ENCODE measurements around the gene KRTAP3-3.
"Not testable (repeated sequence)": the region's sequence is repeated elsewhere in the genome, so short reads cannot be mapped to it uniquely, and the experiment has no call there.

The KRTAP3-3 gene

DNA sequence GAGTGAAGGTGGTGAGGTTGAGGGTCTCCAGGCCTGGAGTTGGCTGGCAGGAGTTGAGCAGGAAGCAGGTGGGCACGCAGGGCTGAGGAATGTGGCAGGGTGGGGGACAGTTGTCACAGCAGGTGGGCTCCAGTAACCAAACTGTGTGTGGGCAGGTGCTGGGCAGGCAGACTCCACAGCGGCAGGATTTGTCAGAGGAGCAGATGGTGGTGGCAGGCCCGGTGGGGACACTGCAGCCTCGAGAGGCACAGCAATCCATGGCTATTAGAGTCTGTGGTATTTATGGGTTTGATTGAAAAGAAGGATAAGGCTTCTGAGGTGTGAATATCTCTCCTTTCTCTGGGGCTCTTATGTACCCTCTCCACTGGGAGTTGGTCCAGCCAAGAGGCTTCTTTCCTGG is at the start of gene KRTAP3-3:
Gene KRTAP3-3 (minus strand): TSS at position 326 of the 400 bp plus-strand sequence. CDS start 67 bp downstream, at position 259.
- DNase-seq: peak; percentile 81 to 90

DNA sequence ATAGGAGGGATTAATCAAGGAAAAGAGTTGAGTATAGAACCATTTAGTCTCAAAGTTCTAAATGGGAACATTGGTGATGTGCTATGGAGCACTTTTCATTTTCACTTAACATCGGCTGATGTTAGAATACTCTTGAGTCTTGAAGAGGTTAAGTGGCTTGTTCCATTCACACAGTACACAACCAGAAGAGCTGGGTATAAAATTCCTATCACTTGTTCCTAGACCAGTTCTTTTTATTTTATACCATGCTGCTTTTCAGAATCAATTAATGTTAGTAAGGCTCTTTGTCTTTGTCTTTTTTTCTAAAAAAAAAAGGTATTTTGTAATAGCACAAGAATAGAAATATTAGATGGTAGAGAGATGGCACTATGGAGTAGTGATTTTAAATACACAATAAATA is 49.0 kb upstream of the KRTAP3-3 start:
- DNase-seq: no peak

DNA sequence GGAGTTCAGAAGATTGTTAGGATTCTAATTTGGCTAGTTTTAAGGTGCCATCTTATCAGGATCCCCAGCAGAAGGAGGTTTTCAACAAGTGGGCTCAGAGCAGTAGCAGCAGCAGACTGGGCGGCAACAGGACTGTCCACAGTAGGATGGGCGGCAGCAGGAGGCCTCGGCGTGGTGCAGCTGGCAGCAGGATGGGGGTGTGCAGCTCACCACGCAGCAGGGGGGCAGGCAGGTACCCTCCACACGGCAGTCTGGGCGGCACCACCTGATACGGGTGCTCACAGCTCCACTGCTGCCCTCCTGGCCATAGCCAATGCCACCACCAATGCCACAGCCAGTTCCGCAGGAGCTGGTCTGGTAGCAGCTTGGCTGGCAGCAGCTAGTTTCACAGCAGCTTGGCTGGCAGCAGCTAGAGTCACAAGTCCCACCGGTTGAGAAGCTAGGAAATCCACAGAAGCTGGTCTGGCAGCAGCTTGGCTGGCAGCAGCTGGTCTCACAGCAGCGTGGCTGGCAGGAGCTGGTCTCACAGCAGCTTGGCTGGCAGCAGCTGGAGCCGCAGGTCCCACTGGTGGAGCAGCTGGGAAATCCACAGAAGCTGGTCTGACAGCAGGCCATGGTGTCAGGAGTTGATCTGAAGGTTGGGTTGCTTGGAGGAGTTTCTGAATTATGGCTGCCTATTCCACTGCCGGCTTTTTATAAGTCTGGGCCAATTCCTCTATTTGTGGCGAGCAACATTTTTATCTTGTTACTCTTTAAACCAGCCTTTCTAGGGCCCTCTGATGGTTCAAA is 47.0 kb upstream of the KRTAP3-3 start, which contains the start of gene KRTAP1-1:
Gene KRTAP1-1 (minus strand): TSS at position 668 of the 789 bp plus-strand sequence. CDS start 53 bp downstream, at position 615.
- not testable (repeated sequence) for DNase-seq

DNA sequence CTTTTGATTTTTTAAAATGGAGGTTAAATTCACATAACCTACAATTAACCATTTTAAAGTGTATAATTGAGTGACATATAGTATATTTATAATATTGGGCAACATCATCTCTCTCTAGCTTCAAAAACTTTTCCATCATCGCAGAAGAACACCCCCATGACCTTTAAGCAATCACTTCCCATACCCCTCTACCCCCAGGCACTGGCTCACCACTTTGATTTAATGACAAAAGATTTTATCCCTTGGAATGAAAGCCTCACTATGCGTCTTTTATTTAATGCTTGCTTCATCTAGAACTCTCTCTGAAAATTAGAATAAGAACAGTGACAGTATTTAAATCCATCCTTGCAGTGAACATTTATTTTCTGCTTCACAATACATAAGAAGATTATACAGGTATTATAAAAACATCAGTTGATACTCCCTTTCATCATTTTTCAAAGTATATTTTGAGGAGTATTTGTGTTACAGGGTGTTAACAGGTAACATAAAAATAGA is 43.9 kb upstream of the KRTAP3-3 start:
- no peak for DNase-seq

DNA sequence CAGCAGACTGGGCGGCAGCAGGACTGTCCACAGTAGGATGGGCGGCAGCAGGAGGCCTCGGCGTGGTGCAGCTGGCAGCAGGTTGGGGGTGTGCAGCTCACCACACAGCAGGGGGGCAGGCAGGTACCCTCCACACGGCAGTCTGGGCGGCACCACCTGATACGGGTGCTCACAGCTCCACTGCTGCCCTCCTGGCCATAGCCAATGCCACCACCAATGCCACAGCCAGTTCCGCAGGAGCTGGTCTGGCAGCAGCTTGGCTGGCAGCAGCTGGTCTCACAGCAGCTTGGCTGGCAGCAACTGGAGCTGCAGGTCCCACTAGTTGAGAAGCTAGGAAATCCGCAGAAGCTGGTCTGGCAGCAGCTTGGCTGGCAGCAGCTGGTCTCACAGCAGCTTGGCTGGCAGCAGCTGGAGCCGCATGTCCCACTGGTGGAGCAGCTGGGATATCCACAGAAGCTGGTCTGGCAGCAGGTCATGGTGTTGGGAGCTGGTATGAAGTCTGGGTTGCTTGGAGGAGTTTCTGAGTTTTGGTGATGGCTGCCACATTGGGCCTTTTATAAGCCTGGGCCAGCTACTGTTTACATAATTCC is 40.5 kb upstream of the KRTAP3-3 start, which contains the start of gene KRTAP1-3:
Gene KRTAP1-3 (minus strand): TSS at position 529 of the 590 bp plus-strand sequence. CDS start 53 bp downstream, at position 476.
- DNase-seq: peak; percentile 6 to 20

DNA sequence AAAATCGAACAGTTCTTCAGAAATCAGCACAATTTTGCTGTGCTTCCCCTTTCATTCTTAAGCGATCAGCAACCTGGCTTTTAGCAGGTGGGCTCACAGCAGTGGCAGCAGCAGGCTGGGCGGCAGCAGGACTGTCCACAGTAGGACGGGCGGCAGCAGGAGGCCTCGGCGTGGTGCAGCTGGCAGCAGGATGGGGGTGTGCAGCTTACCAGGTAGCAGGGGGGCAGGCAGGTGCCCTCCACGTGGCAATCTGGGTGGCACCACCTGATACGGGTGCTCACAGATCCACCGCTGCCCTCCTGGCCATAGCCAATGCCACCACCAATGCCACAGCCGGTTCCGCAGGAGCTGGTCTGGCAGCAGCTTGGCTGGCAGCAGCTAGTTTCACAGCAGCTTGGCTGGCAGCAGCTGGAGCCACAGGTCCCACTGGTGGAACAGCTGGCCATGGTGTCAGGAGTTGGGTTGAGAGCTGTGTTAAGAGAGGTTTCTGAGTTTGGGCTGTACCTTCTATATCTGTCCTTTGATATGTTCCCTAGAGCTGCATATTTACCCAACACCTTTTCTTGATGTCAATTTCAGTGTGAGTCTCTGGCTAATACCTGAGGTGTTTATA is 35.8 kb upstream of the KRTAP3-3 start, which contains the start of gene KRTAP1-4:
Gene KRTAP1-4 (minus strand): TSS at position 563 of the 613 bp plus-strand sequence. CDS start 117 bp downstream, at position 446.
- no peak for DNase-seq

DNA sequence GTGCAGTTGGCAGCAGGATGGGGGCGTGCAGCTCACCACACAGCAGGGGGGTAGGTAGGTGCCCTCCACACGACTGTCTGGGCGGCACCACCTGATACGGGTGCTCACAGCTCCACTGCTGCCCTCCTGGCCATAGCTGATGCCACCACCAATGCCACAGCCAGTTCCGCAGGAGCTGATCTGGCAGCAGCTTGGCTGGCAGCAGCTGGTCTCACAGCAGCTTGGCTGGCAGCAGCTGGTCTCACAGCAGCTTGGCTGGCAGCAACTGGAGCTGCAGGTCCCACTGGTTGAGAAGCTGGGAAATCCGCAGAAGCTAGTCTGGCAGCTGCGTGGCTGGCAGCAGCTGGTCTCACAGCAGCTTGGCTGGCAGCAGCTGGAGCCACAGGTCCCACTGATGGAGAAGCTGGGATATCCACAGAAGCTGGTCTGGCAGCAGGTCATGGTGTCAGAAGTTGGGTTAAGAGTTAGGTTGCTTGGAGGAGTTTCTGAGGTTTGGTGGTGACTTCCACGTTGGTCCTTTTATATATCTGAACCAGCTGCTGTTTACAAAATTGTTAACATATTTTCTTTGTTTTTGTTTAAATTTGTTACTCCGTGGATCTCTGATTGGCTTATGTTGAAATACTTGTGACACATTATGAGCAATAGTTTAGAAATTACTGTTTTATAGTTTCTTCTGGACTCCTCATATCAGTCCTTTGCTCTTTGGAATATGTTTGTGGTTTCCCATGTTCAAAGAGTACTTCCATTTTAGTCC is 32.9 kb upstream of the KRTAP3-3 start, which contains the start of gene KRTAP1-5:
Gene KRTAP1-5 (minus strand): TSS at position 494 of the 757 bp plus-strand sequence. CDS start 53 bp downstream, at position 441.
- DNase-seq: no peak

DNA sequence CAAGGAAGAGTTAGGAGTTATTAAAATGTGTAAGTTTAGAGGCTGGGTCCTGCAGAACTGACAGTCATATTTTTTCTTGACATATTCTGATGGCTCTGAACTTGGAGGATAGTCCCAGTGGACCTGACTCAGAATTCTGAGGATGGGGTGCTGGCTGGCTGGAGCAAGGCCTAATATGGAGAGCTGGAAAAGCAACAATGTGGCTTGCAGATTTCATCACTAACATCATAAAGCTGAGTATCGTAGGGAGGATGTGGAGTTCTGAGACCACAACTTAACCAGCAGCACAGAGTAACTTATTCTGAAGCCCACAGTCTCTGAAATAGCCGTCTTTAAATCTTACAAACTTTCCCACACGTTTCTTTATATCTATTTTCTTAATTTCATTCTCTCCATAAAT is 30.7 kb upstream of the KRTAP3-3 start:
- DNase-seq: no peak

DNA sequence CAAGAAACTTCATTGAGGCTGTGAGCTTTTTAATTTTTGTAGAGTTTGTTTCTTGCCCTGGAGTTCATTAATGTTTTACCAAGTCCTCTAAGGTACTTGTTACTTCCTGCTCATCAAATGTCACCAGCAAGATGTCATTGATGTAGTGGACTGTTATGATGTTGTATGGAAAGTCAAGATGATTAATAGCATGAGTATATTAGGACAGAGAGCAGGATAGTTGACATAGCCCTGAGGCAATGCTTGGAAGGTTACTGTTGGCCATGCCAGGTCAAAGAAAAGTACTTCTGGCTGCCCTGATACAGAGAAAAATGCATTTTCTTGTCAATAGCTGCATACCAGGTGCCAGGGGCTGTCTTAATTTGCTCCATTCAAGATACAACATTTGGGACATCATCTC is 26.4 kb upstream of the KRTAP3-3 start:
- DNase-seq: no peak

DNA sequence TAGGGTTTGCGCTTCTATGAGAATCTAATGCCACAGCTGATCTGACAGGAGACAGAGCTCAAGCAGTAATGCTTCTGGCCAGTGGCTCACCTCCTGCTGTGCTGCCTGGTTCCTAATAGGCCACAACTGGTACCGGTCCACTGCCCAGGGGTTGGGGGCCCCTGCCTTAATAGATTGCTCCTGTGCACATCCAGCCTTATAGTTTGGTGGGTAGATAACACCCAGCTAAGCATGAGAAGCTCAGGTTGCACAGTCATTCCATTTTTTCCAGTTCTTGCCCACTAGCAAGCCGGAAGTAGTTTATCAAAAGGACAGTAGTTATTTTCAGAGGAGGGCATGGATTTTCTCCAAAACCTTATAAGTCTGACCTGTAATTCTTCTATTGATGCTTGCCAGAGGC is 25.5 kb upstream of the KRTAP3-3 start:
- DNase-seq: no peak

DNA sequence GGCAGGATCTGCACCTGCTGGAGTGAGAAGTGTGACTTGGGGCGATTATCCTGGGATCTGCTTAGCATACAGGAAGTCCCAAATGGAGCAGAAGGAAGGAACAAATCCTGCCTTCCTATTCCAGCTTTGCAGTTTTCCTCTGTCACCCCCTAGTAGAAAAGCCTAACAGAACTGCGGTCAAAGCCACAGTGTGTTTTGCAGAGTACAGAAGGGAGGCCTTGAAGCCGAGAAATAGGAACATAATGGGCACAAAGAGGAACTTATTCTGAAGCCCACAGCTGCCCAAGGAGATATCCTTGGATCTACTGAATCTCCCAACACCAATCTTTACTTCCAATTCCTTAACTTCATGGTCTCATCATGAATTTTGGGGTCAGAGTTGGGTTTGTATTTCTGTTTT is 24.6 kb upstream of the KRTAP3-3 start:
- DNase-seq: no peak

DNA sequence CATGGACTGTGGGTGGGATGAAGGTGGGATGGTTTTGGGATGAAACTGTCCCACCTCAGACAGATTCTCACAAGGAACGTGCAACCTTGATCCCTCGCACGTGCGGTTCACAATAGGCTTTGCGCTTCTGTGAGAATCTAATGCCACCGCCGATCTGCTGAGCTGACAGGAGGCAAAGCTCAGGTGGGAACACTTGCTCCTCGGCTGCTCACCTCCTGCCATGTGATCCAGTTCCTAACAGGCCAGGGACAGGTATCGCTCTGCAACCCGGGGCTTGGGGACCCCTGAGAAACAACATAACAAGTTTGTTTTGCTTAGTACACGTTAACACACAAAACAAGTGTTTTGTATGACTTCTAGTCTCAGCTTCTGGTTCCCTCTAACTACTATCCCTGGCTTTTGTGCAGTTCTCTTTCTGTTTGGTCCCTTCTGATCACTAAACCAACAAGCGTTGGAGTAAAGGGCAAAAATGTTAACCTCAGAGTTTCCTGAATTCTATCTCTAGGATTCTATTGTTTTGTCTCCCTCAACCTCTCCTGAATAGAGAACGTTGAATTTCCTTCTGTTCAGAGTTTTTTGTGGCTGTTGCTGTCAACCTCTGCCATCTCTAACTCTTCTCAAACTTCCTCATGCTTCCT is 22.7 kb upstream of the KRTAP3-3 start:
- DNase-seq: no peak

DNA sequence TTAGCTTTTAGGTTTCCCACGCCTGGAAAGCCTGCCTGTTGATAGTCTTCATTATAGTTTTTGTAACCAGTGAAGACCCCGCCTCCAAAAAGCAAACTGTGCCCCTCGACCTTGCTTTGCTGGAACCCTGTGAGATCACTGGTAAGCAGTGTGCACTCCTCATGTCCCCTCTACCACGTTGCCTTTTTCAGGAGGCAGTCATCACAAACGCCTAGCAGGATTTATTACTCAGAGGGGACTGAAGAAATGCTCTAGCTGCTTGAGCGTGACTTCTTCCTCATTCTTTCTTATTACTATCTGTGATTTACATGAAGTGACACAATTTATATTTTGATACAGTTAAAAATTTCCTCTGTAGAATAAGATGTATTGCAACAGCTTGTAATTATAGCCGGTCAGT is 21.5 kb upstream of the KRTAP3-3 start:
- no peak for DNase-seq

DNA sequence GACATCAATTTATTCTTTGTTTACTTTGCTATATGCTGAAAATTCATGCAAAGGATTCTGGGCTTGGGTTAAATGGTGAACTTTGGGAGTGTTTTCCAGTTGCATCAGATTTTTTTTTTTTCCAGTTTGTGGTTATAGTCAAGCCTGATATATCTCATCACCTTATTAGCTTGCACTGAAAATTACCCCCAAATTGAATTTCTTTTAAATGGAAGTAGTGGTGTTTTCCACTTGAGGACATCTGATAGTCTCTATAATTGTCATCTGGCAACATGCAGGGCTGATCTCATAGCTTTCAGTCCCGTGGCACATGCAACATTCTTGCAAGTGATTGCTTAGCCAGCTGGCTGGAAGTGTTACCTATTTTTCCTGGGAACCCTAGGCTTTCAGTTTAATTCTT is 19.6 kb upstream of the KRTAP3-3 start:
- no peak for DNase-seq

DNA sequence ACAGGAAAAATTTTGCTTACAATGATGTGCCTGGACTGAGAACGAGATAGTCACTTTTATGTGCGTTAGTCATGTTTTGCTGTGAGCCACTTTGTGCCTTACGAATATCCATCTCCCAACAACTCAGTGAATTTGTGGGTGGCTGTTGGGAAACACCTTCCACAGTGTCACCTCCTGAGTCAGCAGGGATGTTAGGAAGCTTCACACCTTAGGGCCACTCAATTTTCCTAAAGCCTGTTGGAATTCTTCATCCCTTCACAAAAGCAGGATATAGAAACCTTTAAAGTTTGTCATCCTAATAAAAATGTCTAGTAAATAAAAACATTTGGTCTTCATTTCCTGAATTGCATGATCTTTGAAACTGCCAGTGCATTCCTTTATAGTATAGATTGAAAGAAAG is 19.2 kb upstream of the KRTAP3-3 start:
- no peak for DNase-seq

DNA sequence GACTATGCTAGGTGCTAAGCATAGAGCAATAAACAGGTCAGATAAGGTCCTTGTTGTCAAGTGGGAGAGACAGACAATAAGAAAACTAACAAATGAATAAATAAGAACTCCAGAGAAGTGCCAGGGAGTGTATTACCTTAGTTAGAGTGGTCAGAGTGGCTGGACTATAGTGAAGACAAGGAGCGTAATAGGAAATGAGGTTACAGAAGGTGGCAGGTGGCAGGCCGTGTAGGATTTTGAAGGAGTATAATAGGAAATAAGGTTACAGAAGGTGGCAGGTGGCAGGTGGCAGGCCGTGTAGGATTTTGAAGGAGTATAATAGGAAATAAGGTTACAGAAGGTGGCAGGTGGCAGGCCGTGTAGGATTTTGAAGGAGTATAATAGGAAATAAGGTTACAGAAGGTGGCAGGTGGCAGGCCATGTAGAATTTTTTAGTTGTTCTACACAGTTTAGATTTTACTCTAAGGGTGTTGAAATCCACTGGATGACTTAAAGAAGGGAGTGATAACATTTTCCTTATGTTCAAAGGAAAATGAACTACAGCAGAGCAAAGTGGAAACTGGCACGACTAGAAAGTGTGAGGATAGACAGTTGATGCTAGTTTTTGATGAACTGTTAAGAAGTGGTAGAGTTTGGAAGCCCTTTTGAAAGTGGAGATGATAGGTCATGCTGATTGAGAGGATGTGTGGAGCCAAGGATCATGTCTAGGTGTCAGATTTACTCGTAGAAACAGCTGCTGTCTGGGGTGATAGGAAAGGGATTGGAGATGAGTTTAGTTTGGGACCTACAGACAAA is 18.6 kb upstream of the KRTAP3-3 start:
- no peak for DNase-seq

DNA sequence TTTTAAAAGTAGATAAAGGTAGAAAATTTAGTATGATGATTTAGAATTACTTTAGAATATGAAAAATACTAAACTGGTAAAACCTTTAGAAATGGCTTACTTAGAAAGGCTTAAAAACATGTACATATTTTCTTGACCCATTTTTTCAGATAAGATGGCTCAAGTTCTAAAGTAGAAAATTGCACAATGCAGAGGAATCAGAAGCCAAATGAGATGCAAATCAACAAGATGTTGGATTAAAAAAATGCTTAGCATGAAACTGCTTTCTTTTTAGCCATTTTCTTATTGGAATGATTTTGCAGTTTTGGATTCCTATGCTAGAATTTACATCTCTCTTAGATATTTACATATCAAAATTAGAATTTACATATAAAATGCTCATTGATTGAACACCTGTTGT is 16.5 kb upstream of the KRTAP3-3 start:
- no peak for DNase-seq

DNA sequence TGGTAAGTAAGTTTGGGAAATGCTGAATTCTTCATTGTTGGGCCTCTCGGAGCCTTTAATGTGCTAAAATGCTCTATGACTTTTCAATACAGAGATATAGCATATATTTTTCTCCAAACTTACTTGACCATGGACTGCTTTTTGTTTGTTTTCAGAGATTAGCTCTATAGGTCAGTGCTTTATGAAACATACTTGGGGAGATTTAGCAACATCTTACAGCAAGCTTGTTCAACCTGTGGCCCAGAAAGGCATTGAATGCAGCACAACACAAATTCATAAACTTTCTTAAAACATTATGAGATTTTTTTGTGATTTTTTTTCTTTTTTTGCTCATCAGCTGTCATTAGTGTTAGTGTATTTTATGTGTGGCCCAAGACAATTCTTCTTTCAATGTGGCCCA is 16.0 kb upstream of the KRTAP3-3 start:
- DNase-seq: no peak

DNA sequence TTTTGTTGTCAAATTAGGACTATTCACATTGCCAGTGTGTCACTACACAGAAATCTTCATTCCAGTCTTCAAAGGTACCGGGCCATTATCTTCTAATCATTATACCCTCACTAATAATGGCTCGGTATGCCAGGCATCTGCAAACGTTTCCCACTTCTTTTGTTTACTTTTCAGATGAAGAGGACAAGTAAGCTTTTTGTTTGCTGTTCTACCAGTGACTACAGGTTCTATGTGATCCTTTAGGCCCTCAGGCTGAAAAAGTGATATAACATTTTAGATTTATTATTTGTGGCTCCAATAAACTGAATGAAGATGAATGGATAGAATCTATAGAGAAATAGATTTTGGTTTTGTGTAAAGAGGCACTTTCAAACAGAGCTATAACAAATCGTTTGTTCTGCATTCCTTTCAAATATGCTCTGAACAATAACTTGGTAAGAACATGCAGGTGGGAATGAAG is 15.4 kb upstream of the KRTAP3-3 start:
- DNase-seq: no peak

DNA sequence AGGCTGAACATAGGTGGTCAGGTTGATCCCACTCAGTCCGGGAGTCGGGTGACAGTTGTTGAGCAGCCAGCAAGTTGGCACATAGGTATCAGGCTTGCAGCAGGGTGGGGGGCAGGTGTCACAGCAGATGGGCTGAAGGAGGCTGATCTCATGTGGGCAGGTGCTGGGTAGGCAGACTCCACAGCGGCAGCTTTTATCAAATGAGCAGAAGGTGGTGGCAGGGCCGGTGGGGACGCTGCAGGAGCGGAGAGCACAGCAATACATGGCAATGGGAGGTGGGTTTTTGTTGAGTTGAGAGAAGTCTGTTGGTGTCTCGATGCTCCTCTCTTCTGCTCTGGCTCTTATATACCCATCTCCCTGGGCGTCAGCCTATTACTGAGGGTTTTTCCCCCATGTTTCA is 14.8 kb upstream of the KRTAP3-3 start, which contains the start of gene KRTAP3-1:
Gene KRTAP3-1 (minus strand): TSS at position 318 of the 400 bp plus-strand sequence. CDS start 54 bp downstream, at position 264.
- DNase-seq: no peak

DNA sequence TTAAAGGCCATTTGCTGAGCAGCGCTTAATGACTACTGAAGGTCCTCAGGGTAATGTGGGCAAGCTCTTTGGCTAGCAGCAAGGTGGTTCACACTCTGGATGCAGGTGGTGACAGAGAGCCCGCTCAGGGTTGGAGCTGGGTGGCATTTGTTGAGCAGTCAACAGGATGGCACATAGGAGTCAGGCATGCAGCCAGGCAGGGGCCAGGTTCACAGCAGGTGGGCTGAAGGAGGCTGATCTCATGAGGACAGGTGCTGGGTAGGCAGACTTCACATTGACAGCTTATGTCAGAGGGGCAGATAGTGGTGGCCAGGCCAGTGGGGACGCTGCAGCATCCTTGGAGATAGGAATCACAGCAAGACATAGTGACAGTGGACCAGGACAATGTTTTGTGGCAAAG is 10.4 kb upstream of the KRTAP3-3 start:
- no peak for DNase-seq

Measured in NCI-H1930 (cell line).